ENCODE results near the gene RPS6KA5.

- TF ChIP-seq CTCF (IDR thresholded peaks at IDR 0.05; ENCODE audit: insufficient read depth, low read depth, low read length) = no peak
- TF ChIP-seq EZH2 (IDR thresholded peaks at IDR 0.05; ENCODE audit: insufficient read depth, low read length) = no peak
Observed at GRCh38 chr14:90839024-90839888, 221.2 kb downstream of the RPS6KA5 start.

Data from astrocyte (in vitro differentiated cells and primary cell).